Measurements from ENCODE around the gene EIF6. TPM values are rescaled to one million over a fixed set of nuclear protein-coding genes. Genes with fewer than 3 reads are reported as not detected.
A peak's percentile ranks its signal among the peaks of the same experiment; 100 is the strongest.

The EIF6 gene
- total and polyA plus RNA-seq, 2 donors (not counting 3 experiments of a cell fraction or from before 2014, with no cell fraction given) = 153 to 286 TPM

- BruUV-seq (replicated peaks) = TSS peak; percentile 45
- TF ChIP-seq CTCF (IDR thresholded peaks at IDR 0.05; ENCODE audit: extremely low read depth in 1 of 2, insufficient read depth in 1 of 2, low read depth in 1 of 2, low read length in 2 of 2) (no peak), FOS (IDR thresholded peaks at IDR 0.05; ENCODE audit: borderline replicate concordance, insufficient read depth, low read length) (no peak), GATA2 (IDR thresholded peaks at IDR 0.05; ENCODE audit: insufficient read depth, insufficient read length, low read depth, low read length) (no peak), MYC (IDR thresholded peaks at IDR 0.05; ENCODE audit: low read depth, low read length) (no peak), JUN (IDR thresholded peaks at IDR 0.05; ENCODE audit: borderline replicate concordance, insufficient read depth, insufficient read length, low read depth) (no peak), MAX (IDR thresholded peaks at IDR 0.05; ENCODE audit: insufficient read depth, insufficient read length) (no peak), EZH2 (IDR thresholded peaks at IDR 0.05; ENCODE audit: borderline replicate concordance, low read depth, low read length, severe bottlenecking) (no peak), POLR2A (IDR thresholded peaks at IDR 0.05; ENCODE audit: low read depth, low read length) (no peak), POLR2AphosphoS5 (IDR thresholded peaks at IDR 0.05; ENCODE audit: insufficient read depth, low read depth, low read length) (no peak)
Measured at GRCh38 chr20:35277127-35277526, 7.4 kb downstream of the EIF6 start.

More at GRCh38 chr20:35277127-35277526, 7.4 kb downstream of the EIF6 start:
- Histone ChIP-seq H3K36me3 (ENCODE audit: control insufficient read depth in 2 of 2, extremely low read depth in 1 of 2, insufficient read depth in 2 of 2, low read length in 2 of 2) (peaks cover 16 to 25% of the 10 kb centered on the region in 2 experiments), H3K27me3 (ENCODE audit: control insufficient read depth in 2 of 2, insufficient read depth in 2 of 2, low read length in 2 of 2) (no peaks in the 10 kb centered on the region), H2AFZ (ENCODE audit: low read depth, low read length) (no peak overlapping the region), H3K4me3 (replicated peaks in 1 of 3; ENCODE audit: insufficient read depth in 1 of 3, low read depth in 1 of 3, low read length in 3 of 3) (peak overlapping the region; percentile 11 to 80 (median 79)), H3K4me2 (ENCODE audit: insufficient read depth, low read length) (peak overlapping the region; percentile 61), H3K9me1 (replicated peaks; ENCODE audit: control insufficient read depth, extremely low read depth, insufficient read depth, low read length) (no peaks in the 10 kb centered on the region), H3K9ac (replicated peaks; ENCODE audit: extremely low read depth, insufficient read depth, low read length) (peak overlapping the region; percentile 88), H3K4me1 (ENCODE audit: control insufficient read depth, extremely low read depth, insufficient read depth, low read length) (peaks cover 7% of the 10 kb centered on the region), H3K9me3 (replicated peaks; ENCODE audit: control insufficient read depth, insufficient read depth, low read length) (no peaks in the 10 kb centered on the region), H3K27ac (ENCODE audit: insufficient read depth, low read depth, low read length) (peak overlapping the region; percentile 89), H4K20me1 (replicated peaks; ENCODE audit: control insufficient read depth, extremely low read depth, insufficient read depth, low read length) (no peaks in the 10 kb centered on the region), H3K79me2 (ENCODE audit: control insufficient read depth, insufficient read depth, low read length) (peaks cover 23% of the 10 kb centered on the region)
- dilution Hi-C loops (cut with MboI; ENCODE audit: extremely low pct_ligation_motif_present, low sequenced_read_pairs) = no loop called here
- FAIRE-seq (peak; percentile 21), DNase-seq (ENCODE audit: low read depth, low spot score) (no peak)
- intact Hi-C loops (cut with micrococcal nuclease) = no loop called here
- ChIA-PET POLR2A (interaction anchor here (1.3 kb wide), 1 partner anchor 28 kb away, joined by 3 read pairs; no protein-coding TSS in a partner anchor), CTCF (interaction anchor here (1.1 to 2.7 kb wide), 9 partner anchors 26 to 181 kb away, joined by 3 to 15 read pairs (median 5); no protein-coding TSS in a partner anchor)

Measured in endothelial cell of umbilical vein (primary cell).